ENCODE results near the gene EHBP1.

Gene EHBP1

DNA sequence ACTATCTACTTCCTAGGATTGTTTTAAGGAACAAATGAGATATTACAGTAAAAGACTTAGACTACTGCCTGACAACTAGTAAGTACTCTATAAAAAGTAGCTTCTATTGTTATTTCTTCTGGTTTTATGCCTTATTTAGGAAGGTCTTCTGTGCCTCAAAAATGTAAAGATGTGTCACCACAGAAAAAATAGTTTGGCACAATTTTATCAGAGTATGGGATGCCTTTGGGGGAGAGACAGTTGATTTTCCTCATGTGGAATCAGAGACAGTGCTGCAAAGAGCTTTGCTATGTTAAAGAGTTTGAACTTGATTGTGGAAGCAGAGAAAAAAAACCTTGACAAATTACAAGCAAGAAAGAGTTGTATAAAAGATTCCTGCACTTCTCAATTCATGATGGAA, 98.4 kb downstream of the EHBP1 start:
- FAIRE-seq (no peak), DNase-seq (ENCODE audit: insufficient read length, low spot score) (no peak)
- TF ChIP-seq, protein P1, sequence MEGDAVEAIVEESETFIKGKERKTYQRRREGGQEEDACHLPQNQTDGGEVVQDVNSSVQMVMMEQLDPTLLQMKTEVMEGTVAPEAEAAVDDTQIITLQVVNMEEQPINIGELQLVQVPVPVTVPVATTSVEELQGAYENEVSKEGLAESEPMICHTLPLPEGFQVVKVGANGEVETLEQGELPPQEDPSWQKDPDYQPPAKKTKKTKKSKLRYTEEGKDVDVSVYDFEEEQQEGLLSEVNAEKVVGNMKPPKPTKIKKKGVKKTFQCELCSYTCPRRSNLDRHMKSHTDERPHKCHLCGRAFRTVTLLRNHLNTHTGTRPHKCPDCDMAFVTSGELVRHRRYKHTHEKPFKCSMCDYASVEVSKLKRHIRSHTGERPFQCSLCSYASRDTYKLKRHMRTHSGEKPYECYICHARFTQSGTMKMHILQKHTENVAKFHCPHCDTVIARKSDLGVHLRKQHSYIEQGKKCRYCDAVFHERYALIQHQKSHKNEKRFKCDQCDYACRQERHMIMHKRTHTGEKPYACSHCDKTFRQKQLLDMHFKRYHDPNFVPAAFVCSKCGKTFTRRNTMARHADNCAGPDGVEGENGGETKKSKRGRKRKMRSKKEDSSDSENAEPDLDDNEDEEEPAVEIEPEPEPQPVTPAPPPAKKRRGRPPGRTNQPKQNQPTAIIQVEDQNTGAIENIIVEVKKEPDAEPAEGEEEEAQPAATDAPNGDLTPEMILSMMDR (IDR thresholded peaks at IDR 0.05; ENCODE audit: insufficient read depth, missing control alignments): no peak

DNA sequence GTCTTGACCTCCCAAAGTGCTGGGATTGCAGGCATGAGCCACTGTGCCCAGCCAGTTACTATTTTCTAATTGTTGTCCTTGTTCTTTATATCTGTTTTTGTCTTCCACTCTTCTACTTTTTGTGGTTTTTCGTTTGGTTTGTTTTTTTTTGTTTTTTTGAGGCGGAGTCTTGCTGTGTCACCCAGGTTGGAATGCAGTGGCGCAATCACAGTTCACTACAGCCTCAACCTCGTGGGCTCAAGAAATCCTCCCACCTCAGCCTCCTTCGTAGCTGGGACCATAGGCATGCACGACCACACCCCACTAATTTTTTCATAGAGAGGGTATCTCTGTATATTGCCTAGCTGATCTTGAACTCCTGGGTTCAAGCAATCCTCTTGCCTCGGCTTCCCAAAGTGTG, 100.7 kb downstream of the EHBP1 start:
- DNase-seq (ENCODE audit: insufficient read length, low spot score): no peak
- FAIRE-seq: no peak
- TF ChIP-seq, protein P1 (IDR thresholded peaks at IDR 0.05; ENCODE audit: insufficient read depth, missing control alignments): no peak

DNA sequence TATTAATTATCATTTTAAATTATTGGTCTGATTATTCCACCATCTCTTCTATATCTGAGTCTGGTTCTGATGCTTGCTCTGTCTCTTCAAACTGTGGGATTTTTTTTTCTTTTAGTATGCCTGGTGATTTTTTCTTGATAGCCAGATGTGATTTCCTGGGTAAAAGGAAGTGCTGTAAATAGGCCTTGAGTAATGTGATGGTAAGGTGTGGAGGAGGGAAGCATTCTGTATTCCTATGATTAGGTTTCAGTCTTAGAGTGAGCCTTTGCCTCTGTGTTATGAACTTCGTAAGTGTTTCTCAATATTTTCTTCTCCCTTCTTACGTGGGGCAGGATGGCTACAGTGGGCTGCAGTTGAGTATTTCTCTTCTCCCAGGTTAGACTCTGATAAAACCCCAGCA, 103.0 kb downstream of the EHBP1 start:
- TF ChIP-seq, protein P1 (IDR thresholded peaks at IDR 0.05; ENCODE audit: insufficient read depth, missing control alignments): no peak
- FAIRE-seq: no peak
- DNase-seq (ENCODE audit: insufficient read length, low spot score): no peak

DNA sequence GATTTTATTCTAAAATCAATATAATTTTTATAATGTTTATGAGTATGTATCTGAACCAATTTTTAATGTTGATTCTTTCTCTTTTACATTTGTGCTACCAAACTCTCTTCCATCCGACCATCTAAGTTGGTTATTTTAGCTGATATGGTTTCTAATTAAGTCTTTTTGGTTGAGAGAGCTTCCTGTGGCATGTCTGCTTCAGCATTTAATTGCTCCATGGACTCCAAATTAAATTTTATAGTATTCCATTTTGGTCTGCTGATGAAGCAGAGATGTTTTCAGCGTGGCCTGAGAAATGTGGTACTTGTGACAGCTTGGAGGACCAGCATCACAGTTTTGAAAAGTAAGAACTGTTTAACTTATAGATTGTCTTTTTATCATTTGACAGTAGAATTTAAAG, 105.6 kb downstream of the EHBP1 start:
- TF ChIP-seq, protein P1 (IDR thresholded peaks at IDR 0.05; ENCODE audit: insufficient read depth, missing control alignments): no peak
- FAIRE-seq (no peak), DNase-seq (ENCODE audit: insufficient read length, low spot score) (no peak)

DNA sequence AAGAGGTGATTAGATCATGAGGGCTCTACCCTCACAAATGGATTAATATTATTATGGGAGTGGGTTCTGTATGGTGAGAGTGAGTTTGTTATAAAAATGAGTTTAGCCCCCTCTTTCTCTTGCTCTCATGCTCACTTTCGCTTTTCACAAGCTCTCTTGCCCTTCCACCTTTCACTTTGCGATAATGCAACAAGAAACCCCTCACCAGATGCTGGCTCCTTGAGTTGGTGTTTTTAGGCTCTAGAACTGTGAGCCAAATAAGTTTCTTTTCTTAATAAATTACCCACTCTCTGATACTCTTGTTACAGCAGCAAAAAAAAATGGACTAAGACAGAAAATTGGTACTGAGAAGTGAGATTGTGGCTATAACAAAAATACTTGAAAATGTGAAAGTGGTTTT, 106.5 kb downstream of the EHBP1 start:
- TF ChIP-seq, protein P1 (IDR thresholded peaks at IDR 0.05; ENCODE audit: insufficient read depth, missing control alignments): no peak
- FAIRE-seq (no peak), DNase-seq (ENCODE audit: insufficient read length, low spot score) (no peak)

DNA sequence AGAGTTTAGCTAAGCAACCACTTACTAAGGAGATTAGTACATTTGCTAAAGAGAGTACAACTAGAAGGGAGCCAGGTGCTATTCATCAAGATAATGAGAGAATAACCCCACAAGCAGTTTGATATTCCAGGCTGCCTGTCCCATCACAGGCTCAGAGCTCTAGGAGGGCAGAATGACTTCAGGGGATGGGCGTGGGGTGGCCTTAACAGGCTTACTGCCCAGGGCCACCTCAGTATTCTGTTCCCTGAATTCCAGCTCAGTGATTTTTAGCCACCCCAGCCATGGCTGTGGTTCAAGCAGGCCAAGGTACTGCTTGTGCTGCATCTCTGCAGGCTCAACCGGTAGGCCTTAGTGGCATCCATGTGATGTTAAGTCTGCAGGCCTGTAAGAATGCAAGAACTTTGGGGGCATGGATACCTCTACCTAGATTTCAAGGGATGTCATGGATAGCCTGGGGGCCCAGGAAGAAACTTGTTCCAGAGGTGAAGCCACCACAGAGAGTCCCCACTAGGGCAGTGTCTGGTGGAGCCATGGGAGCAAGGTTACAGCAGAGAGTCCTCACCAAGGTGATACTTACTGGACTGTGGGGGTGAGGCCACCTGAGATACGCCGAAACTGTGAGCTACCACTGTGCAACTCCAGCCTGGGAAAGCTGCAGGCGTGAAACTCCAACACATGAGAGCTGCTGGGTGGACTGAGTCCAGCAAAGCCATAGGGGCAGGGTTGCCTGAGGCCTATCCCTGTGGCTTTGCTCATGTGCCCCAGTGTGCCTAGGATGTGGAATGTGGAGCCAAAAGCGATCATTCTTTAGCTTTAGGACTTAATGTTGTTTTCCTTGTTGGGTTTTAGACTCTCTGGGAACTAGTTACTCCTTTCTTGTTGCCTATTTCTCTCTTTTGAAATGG, 107.7 kb downstream of the EHBP1 start:
- no peak for FAIRE-seq

More for the DNA sequence above, 107.7 kb downstream of the EHBP1 start:
- TF ChIP-seq, protein P1 (IDR thresholded peaks at IDR 0.05; ENCODE audit: insufficient read depth, missing control alignments): no peak
- no peak for DNase-seq (ENCODE audit: insufficient read length, low spot score)
